Iris pigment epithelial cell (primary cell): ENCODE measurements around the gene ZFP91.

ENCODE experiments used
- DNase-seq: peaks from one replicate; pipeline ENCODE4 v3.0.0-alpha.2; 2011; ENCODE audit warnings: low read depth

ZFP91 gene

GRCh38 chr11:58629857-58630256, 51.0 kb downstream of the ZFP91 start:
- peak; percentile 71 for DNase-seq

DNA sequence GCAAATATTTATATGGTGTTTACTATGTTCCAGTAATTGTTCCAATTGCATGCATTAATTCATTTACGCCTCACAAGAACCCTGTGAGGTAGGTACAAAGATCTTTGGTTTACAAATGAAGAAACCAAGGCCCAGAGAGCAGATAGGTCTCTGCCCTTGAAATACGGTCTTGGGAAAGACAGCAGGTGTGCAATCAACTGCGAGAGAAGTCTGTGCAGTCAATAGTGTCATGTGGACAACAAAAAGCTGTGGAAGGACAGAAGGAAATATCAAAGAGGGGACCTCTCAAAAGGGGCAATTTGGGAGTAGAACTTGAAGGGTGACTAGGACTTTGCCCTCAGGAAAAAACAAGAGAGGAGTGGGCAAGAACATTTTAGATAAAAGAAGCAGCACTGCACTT, 52.5 kb downstream of the ZFP91 start:
- no peak for DNase-seq

- no peak for DNase-seq
Observed at GRCh38 chr11:58632510-58632909, 53.6 kb downstream of the ZFP91 start.

DNA sequence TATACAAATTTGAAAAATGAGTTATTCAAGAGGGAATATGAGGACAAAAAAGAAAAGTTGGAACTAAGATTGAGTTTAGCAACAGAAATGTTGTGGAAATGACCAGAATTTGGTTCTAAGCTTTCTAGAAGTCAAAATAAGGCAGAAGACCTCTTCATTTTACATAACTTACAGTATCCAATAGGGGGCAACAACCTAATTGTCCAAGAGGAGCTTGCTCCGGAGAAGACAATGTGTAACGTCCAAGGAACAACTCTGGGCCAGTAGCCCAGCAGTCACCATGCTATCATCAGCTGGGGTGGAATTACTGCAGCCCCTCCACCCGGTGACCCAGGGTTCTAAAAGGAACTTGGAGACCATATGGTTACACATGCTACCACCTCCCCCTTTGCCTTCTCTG, 57.7 kb downstream of the ZFP91 start:
- no peak for DNase-seq

DNA sequence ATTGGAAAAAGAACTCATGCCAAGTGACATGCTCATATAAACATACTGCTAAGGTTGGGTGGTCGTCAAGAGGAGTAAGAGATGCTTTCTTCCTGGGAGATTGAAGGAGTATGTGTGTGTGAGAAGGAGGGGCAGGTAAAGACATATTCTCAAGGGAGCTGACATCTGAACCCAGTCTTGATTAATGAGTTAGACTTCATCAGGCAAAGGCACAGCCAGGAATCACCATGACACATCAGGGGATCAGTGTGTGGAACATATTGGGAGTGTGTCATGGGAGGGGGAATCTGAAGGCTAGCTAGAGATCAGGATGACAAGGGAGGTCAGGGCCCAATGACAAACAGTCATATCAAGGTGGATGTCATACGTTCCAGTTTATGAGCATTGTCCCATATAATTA, 58.5 kb downstream of the ZFP91 start:
- DNase-seq, result no peak

GRCh38 chr11:58639103-58639502, 60.2 kb downstream of the ZFP91 start:
- no peak for DNase-seq

- no peak for DNase-seq
Observed at GRCh38 chr11:58639669-58640068, 60.8 kb downstream of the ZFP91 start.

DNA sequence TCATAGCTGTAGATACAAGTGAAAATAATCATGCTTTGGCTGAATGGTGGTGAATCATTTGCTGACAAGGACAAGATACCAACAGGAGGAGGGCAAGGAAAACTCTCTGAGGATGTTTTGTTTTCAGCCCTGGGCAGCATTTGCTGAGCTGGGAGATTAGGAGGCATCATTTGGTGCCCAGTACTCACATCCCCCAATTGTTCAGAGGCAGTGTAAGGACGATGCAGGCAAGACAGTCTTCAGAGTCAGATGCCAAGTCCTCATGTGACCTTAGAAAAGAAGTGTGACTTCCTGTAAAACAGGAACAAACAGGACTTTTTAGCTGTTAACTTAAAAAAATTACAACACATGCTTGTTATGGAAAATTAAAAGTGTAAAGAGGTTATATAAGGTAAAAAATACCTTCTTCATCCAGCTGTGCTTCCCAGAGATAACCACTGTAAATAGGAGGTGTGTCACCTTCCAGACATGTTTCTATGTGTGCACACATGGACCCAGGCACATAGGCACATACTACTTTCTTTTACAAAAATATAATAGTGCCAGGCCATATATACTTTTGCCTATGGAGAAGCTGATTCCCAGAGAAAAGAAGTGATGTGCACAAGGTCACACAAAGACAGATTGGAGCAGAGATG, 61.6 kb downstream of the ZFP91 start:
- DNase-seq, result no peak

DNA sequence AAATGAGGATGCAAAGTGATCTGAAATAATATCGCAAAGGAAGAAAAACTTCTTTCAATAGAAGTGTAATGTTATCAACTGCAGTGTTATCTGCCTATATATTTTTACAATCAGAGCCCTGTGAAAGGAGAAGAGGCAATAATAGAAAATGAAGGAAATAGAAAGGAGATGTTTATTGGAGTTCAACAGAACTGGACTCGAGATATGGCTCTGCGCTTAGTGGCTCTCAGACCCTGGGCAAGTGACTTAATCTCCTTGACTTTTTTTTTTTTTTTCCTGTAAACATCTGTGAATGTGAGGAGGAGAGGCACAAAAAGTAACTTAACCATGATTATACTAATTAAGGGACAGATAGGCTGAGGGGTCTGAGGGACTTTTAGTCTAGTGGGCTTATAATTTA, 62.5 kb downstream of the ZFP91 start:
- no peak for DNase-seq

- DNase-seq, result no peak
Observed at GRCh38 chr11:58641803-58642581, 63.1 kb downstream of the ZFP91 start.

DNA sequence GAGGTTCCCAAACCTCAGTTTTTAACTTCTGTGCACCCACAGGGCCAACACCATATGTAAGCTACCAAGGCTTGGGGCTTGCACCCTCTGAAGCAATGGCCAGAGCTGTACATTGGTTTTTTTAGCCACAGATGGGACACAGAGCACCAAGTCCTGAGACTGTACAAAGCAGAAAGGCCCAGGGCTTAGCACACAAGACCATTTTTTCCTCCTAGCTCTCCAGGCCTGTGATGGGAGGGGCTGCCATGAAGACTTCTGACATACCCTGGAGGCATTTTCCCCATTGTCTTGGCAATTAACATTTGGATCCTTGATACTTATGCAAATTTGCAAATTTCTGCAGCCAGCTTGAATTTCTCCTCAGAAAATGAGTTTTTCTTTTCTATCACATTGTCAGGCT, 67.0 kb downstream of the ZFP91 start:
- no peak for DNase-seq

DNA sequence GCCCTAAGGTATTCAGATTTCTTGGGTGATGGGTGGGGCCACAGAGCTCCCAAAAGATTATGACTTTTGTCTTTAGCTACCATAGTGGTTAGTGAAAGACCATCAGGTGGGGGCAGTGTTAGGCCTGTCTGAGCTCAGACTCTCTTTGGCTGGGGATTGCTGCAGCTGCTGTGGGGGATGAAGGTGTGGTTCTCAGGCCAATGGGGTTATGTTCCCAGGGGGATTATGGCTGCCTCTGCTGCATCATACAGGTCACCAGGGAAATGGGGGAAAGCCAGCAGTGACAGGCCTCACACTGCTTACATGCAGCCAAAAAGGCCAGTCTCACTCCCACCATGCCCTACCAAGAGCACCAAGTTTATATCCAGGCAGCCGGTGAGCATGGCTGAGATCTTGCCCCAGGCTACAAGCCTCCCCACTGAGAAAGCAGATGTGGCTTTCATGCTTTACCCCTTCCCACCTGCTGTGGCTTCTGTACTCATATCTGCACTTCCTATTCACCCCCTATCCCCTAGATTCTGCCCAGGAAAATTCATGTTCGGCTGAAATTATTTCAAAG, 68.4 kb downstream of the ZFP91 start:
- no peak for DNase-seq

GRCh38 chr11:58647866-58648265, 69.0 kb downstream of the ZFP91 start:
- no peak for DNase-seq

- no peak for DNase-seq
Observed at GRCh38 chr11:58649623-58650022, 70.8 kb downstream of the ZFP91 start.

DNA sequence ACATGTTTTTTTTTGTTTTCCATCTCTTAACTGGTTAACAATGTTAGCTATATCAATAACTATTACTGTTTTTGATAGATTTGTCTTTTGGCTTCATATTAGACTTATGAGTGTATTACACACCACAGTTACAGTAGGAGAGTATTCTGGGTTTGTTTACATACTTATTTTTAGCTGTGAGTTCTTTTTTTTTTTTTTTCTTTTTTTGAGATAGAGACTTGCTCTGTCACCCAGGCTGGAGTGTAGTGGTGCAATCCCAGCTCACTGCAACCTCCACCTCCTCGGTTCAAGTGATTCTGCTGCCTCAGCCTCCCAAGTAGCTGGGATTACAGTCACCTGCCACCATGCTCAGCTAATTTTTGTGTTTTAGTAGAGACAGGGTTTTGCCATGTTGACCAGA, 71.6 kb downstream of the ZFP91 start:
- DNase-seq, result no peak

DNA sequence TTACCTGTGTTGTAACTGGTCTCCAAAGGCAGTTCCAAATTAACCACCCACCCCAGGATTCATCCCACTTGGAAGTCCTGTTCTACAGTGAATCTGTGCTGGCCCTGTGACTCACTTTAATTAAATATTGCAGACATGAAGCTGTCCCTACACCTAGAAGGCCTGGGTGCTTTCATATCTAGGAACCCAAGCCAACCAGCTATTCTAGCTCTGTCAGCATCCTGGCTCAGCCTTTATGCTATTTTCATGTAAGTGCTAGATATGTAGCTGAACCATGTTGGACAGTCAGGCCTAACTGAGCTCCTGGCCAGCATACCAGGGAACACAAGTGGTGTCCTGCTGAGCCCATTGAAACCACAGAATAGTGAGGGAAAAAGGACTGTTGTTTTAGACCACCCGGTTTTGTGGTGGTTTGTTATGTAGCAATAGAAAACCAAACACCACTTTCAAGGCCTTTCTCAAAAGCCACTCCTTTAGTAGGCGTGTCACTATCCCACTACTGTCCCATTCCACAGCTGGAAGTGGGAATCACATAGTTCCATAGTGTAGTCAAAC, 73.9 kb downstream of the ZFP91 start:
- no peak for DNase-seq

GRCh38 chr11:58654079-58654907, 75.4 kb downstream of the ZFP91 start:
- DNase-seq, result peak; percentile 74

DNA sequence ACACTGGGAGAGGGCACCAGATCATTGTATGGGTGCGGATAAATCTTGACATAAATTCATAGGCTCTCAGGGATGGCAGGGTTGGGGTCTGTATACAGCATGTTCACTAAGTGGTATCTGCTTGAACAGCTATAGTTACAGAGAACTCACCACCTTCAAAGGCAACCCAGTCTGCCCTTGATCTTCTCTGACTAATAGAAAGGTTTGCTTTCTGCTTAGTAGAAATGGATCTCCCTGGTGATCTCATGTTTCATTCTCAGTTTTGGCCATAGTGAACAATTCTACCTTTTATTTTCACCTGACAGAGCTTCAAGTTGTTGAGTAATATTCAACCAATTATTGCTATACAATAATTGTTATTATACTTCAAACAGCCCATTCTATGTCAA, 76.0 kb downstream of the ZFP91 start:
- DNase-seq, result no peak

GRCh38 chr11:58656348-58656747, 77.5 kb downstream of the ZFP91 start:
- no peak for DNase-seq

DNA sequence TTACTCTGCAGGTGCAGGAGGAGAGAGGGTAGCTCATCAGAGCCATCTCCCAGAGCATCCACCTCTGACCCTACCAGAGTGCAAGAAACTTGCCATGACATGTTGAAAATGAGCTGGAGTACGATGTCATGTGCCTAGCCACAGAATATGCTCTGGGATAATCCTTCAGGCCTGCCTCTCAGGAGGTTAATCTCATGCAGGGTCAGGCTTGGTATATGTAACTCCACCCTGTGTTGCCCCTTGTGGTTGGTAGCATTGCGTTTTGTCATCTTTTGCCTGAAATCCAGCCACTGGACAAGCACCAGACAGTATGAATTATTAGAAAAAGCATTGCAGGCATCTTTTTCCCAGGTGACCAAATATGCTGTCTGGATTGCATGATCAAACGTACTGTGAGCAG, 79.8 kb downstream of the ZFP91 start:
- DNase-seq, result no peak

DNA sequence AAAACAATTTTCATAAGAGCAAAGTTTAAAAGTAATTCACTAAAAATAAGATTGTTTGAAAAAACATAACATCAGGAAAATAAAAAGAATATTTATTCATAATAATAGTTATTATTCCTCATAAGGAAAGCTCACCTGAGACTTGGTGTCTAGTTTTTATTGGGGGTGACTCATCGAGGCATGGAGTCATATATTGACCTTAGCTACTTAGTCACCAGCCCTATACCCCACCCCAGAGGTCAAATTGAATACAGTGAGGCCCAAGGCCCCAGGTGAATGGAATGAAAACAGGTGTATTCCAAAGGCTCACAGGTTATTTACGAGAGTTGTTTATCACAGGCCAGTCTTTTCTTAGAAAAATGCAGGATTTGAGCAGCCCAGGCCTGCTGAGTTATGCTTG, 80.5 kb downstream of the ZFP91 start:
- no peak for DNase-seq

- DNase-seq, result no peak
Observed at GRCh38 chr11:58659910-58660570, 81.2 kb downstream of the ZFP91 start.
